CD14-positive monocyte (primary cell): Measurements from ENCODE around the gene CUBN. TPM values are rescaled to one million over a fixed set of nuclear protein-coding genes. Genes with fewer than 3 reads are reported as not detected.

Source experiments
- DNase-seq, 3 donors: peaks; one replicate each; pipeline ENCODE4 v3.0.0-alpha.2; 2011 to 2022
- H2AFZ ChIP-seq: 2 replicates; pipeline ENCODE4 v1.6.0; 2012; ENCODE audit warnings: mild to moderate bottlenecking, low read depth, low read length, inconsistent platforms; ENCODE audit not compliant: insufficient read depth, poor library complexity, severe bottlenecking
- H3K27ac ChIP-seq, 2 donors: 1 replicate in 1 of 2; 2 replicates in 1 of 2; pipeline ENCODE4 v1.5.1; 2012 to 2013; ENCODE audit warnings: low read length in 2 of 2, control low read depth in 1 of 2, inconsistent platforms in 1 of 2, low read depth in 1 of 2, mild to moderate bottlenecking in 1 of 2
- H3K27me3 ChIP-seq, 2 donors: one replicate each; pipeline versions ENCODE4 v1.6.0 to v1.6.1; 2011 to 2013; ENCODE audit warnings: low read length in 2 of 2; ENCODE audit not compliant: control insufficient read depth in 2 of 2, insufficient read depth in 2 of 2
- H3K36me3 ChIP-seq, 2 donors: replicated peaks in 1 of 2; 1 replicate in 1 of 2; 2 replicates in 1 of 2; pipeline versions ENCODE4 v1.5.1 to v1.6.1; 2012 to 2013; ENCODE audit warnings: low read length in 2 of 2, control low read depth in 1 of 2, inconsistent platforms in 1 of 2, mild to moderate bottlenecking in 1 of 2; ENCODE audit not compliant: insufficient read depth in 2 of 2, control insufficient read depth in 1 of 2
- H3K4me1 ChIP-seq, 2 donors: 1 replicate in 1 of 2; 2 replicates in 1 of 2; pipeline versions ENCODE4 v1.5.1 to v1.6.1; 2012 to 2013; ENCODE audit warnings: low read length in 2 of 2, control low read depth in 1 of 2, inconsistent platforms in 1 of 2, mild to moderate bottlenecking in 1 of 2, moderate library complexity in 1 of 2; ENCODE audit not compliant: insufficient read depth in 2 of 2, control insufficient read depth in 1 of 2
- H3K4me2 ChIP-seq: replicated peaks from 2 replicates; pipeline ENCODE3; 2012; ENCODE audit warnings: low read length, moderate library complexity, mild to moderate bottlenecking; ENCODE audit not compliant: poor library complexity, severe bottlenecking; ENCODE audit errors: extremely low read depth
- H3K4me3 ChIP-seq, 3 experiments: fragments of 200-600 bp in 1 of 3; sonication (generic) in 1 of 3; replicated peaks in 1 of 3; 1 replicate in 2 of 3; 2 replicates in 1 of 3; pipeline ENCODE4 v1.5.1; 2011 to 2013; ENCODE audit warnings: low read length in 3 of 3, mild to moderate bottlenecking in 3 of 3, control low read depth in 2 of 3, low read depth in 2 of 3, inconsistent platforms in 1 of 3, moderate library complexity in 1 of 3
- H3K79me2 ChIP-seq: 2 replicates; pipeline ENCODE4 v1.6.0; 2012; ENCODE audit warnings: mild to moderate bottlenecking, control low read depth, inconsistent platforms, low read length, moderate library complexity; ENCODE audit not compliant: insufficient read depth
- H3K9ac ChIP-seq: 2 replicates; pipeline ENCODE4 v1.6.0; 2017; ENCODE audit warnings: low read length, mild to moderate bottlenecking; ENCODE audit not compliant: insufficient read depth, poor library complexity, severe bottlenecking
- H3K9me3 ChIP-seq, 2 donors: replicated peaks in 1 of 2; 1 replicate in 1 of 2; 2 replicates in 1 of 2; pipeline versions ENCODE4 v1.5.1 to v1.6.1; 2012 to 2013; ENCODE audit warnings: low read length in 2 of 2, control low read depth in 1 of 2; ENCODE audit not compliant: control insufficient read depth in 1 of 2, insufficient read depth in 1 of 2
- H4K20me1 ChIP-seq: 2 replicates; pipeline ENCODE4 v1.6.0; 2012; ENCODE audit warnings: mild to moderate bottlenecking, low read length, control low read depth, moderate library complexity; ENCODE audit not compliant: insufficient read depth
- H3K27ac Mint-ChIP-seq, 7 donors: one replicate each; pipeline ENCODE4 v1.8.0; 2020; ENCODE audit warnings: mild to moderate bottlenecking in 7 of 7, mixed read lengths in 7 of 7, moderate library complexity in 6 of 7, inconsistent platforms in 2 of 7
- H3K27me3 Mint-ChIP-seq, 3 donors: one replicate each; pipeline ENCODE4 v1.8.0; 2021 to 2022; ENCODE audit warnings: low read depth in 3 of 3, mild to moderate bottlenecking in 3 of 3, mixed read lengths in 3 of 3, moderate library complexity in 3 of 3, inconsistent platforms in 1 of 3
- H3K36me3 Mint-ChIP-seq, 2 donors: one replicate each; pipeline ENCODE4 v1.8.0; 2020; ENCODE audit warnings: mixed read lengths in 2 of 2, inconsistent platforms in 1 of 2, mild to moderate bottlenecking in 1 of 2
- H3K4me1 Mint-ChIP-seq: one replicate; pipeline ENCODE4 v1.8.0; 2020; ENCODE audit warnings: mild to moderate bottlenecking, mixed read lengths
- H3K4me3 Mint-ChIP-seq, 2 donors: one replicate each; pipeline ENCODE4 v1.8.0; 2020; ENCODE audit warnings: mild to moderate bottlenecking in 2 of 2, mixed read lengths in 2 of 2, moderate library complexity in 1 of 2
- H3K9me3 Mint-ChIP-seq, 7 donors: one replicate each; pipeline ENCODE4 v1.8.0; 2020 to 2022; ENCODE audit warnings: mixed read lengths in 7 of 7, mild to moderate bottlenecking in 6 of 7, moderate library complexity in 6 of 7, inconsistent platforms in 2 of 7
- CTCF ChIP-seq: fragments of 200-600 bp; IDR thresholded peaks from one replicate; pipeline ENCODE4 v1.8.0; 2022; ENCODE audit warnings: antibody characterized with exemption, mild to moderate bottlenecking
- WGBS: methylation state at CpG from one replicate; pipeline ENCODE4 v1.1.5; 2013; ENCODE audit warnings: missing lambda C conversion rate; ENCODE audit not compliant: insufficient coverage; 5-methylcytosine and 5-hydroxymethylcytosine counted together
- intact Hi-C, 2 donors: fragments of 100-400 bp; cut with micrococcal nuclease; formaldehyde crosslinking; loops; one replicate each; pipeline versions ENCODE4 v1.15.0 to v1.15.1; 2023
- polyA plus RNA-seq, 3 donors: library from polyadenylated mRNA; depleted of rRNA in 1 of 3; unstranded in 2 of 3; stranded (reverse) in 1 of 3; fragments of 300-500 nt in 2 of 3; fragments of >200 nt in 1 of 3; fragmentation: Illumina TruSeq in 2 of 3; gene quantifications; 1 replicate in 2 of 3; 2 replicates in 1 of 3; pipeline ENCODE4 v1.2.3, GENCODE V29; 2012 to 2021

Gene CUBN
- polyA plus RNA-seq, 3 donors, result 0.95 TPM; not detected in 2

GRCh38 chr10:17068953-17069352 is 60.7 kb downstream of the CUBN start:
- no peaks in the 10 kb centered on the region for H4K20me1 ChIP-seq
- no peaks in the 10 kb centered on the region for H3K36me3 ChIP-seq
- no peaks in the 10 kb centered on the region for H3K27me3 ChIP-seq
- H3K79me2 ChIP-seq, result no peaks in the 10 kb centered on the region
- no peak overlapping the region for H3K4me2 ChIP-seq
- DNase-seq, result no peak
- H3K36me3 Mint-ChIP-seq, result no peaks in the 10 kb centered on the region
- no peaks in the 10 kb centered on the region for H3K4me1 ChIP-seq
- H3K9ac ChIP-seq, result no peak overlapping the region
- H3K4me3 Mint-ChIP-seq, result no peak overlapping the region
- no peak overlapping the region for H3K27ac ChIP-seq
- TF ChIP-seq CTCF, result no peak
- no peak overlapping the region for H2AFZ ChIP-seq
- no peaks in the 10 kb centered on the region for H3K27me3 Mint-ChIP-seq
- no peak overlapping the region for H3K4me3 ChIP-seq
- H3K9me3 Mint-ChIP-seq, result no peaks in the 10 kb centered on the region
- intact Hi-C loops, result no loop called here
- peak overlapping the region in 1 of 7 donors; percentile 35 for H3K27ac Mint-ChIP-seq
- no peaks in the 10 kb centered on the region for H3K9me3 ChIP-seq
- H3K4me1 Mint-ChIP-seq, result peaks cover 9% of the 10 kb centered on the region
- WGBS, result no CpG with 5 or more reads among the region's 2 CpGs

- H3K36me3 Mint-ChIP-seq, result no peaks in the 10 kb centered on the region
- no peak for TF ChIP-seq CTCF
- DNase-seq, result no peak
- Histone ChIP-seq H3K27ac (no peak overlapping the region), H4K20me1 (no peaks in the 10 kb centered on the region), H3K4me3 (no peak overlapping the region), H2AFZ (no peak overlapping the region), H3K79me2 (no peaks in the 10 kb centered on the region), H3K9me3 (no peaks in the 10 kb centered on the region), H3K36me3 (no peaks in the 10 kb centered on the region), H3K4me2 (no peak overlapping the region), H3K27me3 (no peaks in the 10 kb centered on the region), H3K4me1 (no peaks in the 10 kb centered on the region), H3K9ac (no peak overlapping the region)
- intact Hi-C loops, result no loop called here
- no peak overlapping the region for H3K27ac Mint-ChIP-seq
- peaks cover 8% of the 10 kb centered on the region for H3K4me1 Mint-ChIP-seq
- no peak overlapping the region for H3K4me3 Mint-ChIP-seq
- no CpG with 5 or more reads among the region's 9 CpGs for WGBS
- no peaks in the 10 kb centered on the region for H3K9me3 Mint-ChIP-seq
- no peaks in the 10 kb centered on the region for H3K27me3 Mint-ChIP-seq
Measured at GRCh38 chr10:17067376-17068264, 62.0 kb downstream of the CUBN start.
